NCI-H446 (cell line): Measurements from ENCODE around the gene SRGAP1.

Experiments
- DNase-seq, 2 experiments: peaks; one replicate each; lab custom pipeline; 2025; lab: John Stamatoyannopoulos, UW

SRGAP1 gene

DNA sequence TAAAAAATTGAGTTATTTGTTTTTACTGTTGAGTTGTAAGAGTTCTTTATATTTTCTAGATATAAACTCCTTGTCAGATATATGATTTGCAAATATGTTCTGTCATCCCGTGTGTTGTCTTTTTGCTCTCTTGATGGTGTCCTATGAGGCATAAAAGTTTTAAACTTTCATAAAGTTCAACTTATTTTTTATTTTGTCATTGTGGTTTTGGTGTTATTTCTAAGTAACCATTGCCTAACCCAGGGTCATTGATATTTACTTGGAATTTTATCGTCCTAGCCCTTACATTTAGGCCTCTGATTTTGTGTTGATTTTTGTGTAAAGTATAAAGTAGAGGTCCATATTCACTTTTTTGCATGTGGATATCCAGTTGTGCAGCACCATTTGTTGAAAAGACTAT lies 63.1 kb downstream of the SRGAP1 start:
- DNase-seq = no peak

DNA sequence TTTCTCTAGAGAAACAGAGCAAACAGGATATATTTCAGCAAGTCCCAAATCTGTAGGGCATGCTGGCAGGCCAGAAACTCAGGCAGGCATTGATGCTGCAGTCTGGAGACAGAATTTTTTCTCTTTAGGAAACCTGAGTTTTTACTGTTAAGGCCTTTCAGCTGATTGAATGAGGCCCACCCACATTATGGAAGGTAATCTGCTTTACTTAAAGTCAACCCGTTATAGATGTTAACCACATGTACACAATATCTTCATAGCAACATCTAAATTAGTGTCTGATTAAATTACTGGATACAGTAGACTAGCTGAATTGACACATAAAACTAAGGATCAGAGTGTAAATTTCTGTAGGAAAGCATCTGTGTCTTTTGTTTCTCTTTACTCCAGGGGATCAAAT lies 65.2 kb downstream of the SRGAP1 start:
- no peak for DNase-seq

DNA sequence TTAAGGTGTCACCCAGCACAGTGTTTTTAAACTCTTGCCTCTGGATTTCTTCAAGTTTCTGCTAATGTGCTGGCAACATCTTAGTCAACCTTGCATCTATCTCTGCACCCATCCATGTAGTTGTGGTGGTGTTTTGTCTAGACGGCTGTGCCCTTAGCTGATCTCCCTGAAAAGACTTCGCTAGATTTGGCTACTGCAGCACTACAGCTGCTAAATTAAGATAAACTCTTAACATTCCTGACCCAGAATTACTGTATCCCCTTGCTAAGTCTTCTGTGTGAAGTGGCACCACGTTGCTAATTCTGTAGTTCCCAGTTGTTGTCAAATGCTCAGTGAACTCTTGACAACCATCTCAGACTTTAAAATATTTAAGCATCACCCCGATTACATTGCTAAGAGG lies 66.8 kb downstream of the SRGAP1 start:
- no peak for DNase-seq

DNA sequence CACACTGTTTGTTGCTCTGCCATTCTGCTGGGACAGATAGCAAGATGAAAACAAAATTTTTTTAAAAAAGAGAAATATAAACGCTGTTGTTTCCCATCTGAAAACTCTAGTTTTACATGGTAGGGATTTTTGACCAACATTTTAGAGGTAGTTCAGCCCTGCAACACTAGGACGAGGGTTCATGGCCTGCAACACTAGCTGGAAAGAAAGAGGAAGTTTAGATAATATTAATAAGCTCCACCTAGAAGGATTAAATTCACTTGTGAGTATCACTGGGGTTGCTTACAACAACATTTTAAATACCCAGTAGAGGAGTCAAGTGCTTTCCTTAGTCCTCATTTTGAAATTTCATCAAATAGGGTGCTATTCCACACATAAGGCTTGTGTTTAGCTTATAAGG lies 68.2 kb downstream of the SRGAP1 start:
- no peak for DNase-seq

DNA sequence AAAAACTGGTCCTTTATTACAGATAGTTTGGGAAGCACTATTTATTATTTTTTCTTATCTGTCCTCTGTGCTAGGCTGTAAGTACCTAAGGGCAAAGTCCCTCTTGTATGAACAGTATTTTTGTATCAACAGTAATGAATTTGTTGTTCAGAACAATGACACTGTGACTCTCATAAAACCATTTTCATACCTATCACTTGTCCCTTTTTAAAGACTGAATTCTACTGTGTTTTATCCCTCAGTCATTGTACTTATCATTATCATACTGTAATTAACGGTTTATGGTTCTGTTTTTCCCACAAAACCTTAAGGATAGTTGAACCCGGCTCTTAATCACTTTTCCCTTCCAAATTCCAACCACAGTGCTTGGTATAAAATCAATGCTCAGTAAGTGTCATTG lies 69.4 kb downstream of the SRGAP1 start:
- DNase-seq = no peak

DNA sequence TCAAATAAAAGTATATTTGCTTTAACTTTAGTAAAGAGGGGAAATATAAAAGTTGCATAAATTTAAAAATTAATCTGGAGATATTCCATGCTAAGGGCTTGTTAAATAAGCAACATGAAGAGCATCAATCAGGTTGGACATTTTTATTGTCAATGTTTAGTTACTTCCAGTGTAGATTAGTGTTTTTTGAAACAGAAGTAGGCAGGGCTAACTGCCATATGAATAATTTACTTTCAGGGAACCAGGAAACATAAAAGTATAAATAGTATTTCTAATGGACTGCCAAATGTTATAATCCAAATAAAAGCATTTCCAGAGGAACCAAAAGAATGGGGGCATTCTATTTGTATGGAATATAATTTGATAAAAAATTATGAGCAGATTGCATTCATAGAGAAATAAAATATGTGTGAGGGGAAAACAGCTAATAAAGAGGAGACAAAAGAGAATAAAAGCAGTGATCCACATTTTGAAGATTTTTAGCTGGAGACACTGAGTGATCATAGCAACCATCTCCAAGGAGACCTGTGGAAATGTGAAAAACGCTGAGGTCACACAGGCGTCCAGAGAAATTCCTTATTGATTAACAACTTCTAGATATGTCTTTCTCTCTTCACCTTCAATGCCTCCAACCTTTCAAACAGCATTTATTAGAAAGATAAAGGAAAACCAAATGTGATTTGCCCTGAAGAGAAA lies 70.8 kb downstream of the SRGAP1 start:
- peak in 1 of 2 experiments; percentile 15 for DNase-seq

DNA sequence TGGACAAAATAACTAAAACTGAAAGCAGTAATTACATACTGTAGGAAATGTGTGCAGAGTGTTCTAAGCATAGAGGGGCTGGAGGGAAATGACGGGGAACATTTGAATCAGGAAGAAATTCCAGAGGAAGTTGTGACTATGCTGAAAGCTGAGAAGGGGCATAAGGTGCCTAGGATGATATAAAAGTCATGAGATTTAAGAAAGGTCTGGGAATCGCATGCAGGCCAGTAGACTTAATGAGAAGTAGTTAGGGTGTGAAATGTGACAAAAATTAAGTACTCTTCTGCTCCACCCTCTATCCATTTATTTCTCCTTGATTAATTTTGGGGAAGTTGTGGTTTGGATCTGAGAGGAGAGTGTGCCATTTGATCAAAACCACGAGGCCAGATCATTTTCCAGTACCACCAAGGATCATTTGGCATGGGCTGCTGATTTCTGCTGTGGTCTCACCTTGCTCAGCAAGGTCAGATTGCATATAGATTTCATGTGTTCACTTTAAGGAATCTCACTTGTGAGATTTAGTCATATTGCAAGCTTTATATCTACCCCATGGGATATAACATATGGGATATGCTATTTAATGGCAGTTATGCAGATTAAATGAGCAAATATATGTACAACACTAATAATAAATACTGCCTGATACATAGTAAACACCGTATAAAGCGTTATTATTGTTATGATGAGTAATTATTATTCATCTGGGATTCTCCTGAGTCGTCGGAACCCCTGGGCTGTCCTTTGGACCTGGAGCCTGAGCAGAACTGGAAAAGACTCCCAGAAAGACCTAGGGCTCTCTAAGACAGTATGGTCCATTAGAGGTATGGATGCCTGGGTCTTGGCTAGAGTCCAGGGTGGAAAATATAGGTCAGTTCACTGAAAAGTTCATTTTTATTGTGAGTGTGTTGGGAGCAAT lies 72.3 kb downstream of the SRGAP1 start:
- DNase-seq = no peak

DNA sequence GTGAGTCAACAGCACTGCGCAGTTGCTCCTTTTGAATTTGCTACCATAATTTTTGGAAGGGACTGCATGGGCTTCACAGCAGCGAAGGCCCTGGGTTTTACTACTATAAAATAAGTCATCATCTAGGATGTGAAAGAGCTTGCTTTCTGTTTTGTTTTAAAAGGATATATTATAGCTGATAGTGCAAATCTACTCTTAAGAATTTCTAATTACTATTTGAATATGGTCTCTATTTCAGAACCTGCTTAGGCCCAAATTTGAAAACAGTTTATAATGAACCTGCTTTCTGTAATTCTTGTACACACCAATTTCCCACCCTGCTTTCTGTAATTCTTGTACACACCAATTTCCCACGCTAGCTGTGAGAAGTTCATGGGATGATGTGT lies 73.0 kb downstream of the SRGAP1 start:
- DNase-seq = no peak

DNA sequence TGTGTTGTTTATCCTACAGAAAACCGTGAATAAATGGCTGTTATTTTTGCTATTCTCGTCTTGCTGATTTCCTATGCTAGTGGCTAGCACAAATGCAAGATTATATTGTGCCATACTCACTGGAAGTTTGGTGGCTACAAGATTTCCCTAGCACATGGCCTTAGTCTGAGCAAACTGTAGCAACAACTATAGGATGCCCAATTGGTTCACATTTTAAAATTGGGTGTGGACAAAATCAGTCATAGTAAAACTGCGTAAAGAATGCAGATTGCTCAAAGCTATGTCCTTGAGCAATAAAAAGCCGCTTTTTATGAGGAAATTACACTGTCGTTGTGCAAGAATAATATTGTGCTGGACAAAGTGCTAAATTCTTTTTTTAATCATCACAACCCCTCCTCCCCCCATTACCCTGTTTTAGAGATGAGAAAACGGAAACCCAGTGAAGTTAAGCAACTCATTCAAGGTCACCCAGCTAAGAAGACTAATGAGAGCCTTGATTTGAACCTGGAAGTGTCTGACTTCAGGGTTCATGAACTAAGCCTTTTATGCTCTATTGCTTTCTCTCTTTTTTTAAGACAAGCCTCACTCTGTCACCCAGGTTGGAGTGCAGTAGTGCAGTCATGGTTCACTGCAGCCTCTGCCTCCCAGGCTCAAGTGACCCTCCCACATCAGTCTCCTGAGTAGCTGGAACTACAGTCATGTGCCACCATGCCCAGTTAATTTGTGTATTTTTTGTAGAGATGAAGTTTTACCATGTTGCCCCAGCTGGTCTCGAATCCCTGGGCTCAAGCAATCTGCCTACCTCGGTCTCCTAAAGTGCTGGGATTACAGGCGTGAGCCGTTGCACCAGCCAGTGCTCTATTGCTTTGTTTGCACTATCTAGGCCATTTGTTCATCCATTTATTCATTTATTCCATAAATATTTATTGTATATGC lies 73.6 kb downstream of the SRGAP1 start:
- no peak for DNase-seq

DNA sequence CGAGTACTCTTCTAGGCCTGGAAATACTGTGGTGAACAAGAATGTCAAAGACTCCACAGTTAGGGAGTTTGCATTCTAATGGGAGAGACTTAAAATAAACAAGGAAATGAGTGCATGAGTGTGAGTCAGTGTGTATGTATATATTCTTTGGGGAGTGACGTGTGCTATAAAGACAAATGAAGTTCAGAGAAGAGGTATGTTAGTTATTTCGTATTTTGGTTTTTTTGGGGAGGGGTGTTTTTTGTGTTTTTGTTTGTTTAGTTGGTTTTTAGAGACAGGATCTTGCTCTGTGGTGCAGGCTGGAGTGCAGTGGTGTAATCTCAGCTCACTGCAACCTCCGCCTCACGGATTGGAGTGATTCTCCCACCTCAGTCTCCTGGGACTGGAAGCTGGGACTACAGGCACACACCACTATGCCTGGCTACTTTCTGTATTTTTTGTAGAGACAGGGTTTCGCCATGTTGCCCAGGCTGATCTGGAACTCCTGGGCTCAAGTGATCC lies 74.3 kb downstream of the SRGAP1 start:
- no peak for DNase-seq

DNA sequence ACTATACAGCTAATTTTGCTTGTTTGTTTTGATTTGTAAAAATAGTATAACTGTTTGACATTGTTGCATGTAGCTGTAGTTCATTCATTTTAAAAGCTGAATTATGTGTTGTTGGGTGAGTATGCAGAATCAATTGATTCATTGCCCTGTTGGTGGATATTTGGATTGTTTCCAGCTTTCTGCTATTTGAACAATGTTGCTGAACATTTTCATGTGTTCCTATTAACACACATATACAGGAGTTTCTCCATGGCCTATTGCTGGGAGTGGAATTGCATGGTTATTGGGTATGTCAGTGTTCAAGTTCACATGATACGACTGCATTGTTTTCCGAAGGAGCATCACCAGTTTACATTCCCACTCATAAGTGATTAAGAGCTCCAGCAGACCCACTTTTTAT lies 75.3 kb downstream of the SRGAP1 start:
- peak in 1 of 2 experiments; percentile 16 for DNase-seq

DNA sequence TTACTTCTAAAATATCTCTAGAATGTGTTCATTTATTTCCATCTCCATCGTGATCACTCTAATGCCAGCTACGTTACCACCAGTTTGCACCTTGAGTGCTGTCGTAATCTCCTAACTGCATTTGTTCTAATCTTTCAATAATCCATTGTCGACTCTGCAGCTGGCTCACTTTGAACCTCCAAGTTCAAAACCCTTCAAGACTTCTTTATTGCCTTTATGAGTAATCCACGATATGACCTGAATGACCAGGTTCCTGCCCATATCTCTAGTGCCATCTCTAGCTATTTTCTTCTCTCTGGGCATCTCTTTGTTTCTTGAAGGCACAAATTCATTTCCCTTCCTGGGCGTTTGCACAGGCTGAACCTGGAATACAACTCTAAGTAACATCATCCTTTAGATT lies 76.7 kb downstream of the SRGAP1 start:
- DNase-seq = no peak

DNA sequence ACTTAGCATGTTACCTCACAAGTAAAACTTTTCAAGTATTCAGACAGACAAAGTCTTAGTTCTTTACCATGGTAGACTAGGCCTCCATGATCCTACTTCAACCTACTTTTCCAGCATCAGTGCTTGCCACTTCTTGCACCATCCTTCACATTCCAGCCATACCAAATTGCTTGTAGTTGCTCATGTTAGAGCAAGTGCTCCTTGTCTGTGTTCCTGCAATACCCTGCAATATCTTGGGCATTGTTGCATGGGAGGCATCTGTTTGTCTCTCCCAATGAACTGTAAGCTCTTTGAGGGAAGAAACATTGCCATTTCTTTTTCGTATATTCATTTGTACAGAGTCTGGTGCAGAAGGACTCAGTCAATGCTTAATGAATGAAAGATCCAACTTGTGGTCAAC lies 78.0 kb downstream of the SRGAP1 start:
- no peak for DNase-seq

DNA sequence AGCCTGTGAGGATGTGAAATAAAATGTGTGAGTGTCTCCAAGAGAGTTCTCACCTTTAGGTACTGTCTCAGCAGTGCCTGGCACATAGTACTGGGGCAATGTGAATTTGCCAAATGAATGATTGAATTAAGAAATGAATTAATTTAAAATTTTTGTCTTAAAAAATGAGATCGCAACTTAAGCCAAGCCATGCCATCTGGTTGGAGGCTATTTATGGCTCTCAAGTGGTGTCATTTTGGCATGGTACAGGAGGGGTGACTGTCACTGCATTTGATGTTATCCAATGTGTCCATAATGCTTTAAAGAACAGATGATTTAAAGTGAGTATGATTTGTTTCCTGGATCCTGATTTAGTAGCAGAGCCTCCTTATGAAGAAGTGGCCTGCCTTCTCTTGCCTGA lies 80.3 kb downstream of the SRGAP1 start:
- peak in 1 of 2 experiments; percentile 17 for DNase-seq

DNA sequence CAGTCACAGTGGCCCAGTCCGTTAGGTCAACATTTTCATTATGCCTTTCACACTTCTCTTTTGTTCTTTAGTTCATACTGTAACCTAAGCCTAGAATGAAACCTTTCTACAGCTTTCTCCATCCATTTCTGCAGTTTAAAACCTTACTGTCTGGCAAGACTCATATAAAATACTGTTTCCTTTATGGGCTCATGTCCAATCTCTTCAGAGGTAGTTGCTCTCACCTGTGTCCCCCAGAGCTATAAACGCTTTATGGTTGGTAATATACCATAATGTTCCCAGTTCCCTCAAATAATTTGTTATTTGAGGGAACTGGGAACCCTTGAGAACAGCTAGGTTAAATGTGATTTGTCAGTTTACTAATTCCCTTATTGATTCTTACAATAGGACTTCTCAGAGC lies 83.0 kb downstream of the SRGAP1 start:
- DNase-seq = no peak

DNA sequence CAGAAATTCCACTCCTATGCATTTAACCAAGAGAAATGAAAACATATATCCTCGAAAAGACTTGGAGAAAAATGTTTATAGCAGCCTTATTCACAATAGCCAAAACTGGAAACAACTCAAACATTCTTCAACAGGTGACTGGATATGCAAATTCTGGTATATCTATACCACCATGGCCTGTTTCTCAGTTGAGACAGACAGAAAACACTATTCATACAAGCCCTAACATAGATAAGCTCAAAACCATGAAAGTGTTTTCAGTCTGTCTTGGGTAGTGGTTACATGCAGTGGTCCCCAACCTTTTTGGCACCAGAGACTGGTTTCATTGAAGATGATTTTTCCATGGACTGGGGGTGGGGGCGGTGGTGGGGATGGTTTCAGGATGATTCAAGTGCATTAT lies 83.8 kb downstream of the SRGAP1 start:
- DNase-seq = no peak

DNA sequence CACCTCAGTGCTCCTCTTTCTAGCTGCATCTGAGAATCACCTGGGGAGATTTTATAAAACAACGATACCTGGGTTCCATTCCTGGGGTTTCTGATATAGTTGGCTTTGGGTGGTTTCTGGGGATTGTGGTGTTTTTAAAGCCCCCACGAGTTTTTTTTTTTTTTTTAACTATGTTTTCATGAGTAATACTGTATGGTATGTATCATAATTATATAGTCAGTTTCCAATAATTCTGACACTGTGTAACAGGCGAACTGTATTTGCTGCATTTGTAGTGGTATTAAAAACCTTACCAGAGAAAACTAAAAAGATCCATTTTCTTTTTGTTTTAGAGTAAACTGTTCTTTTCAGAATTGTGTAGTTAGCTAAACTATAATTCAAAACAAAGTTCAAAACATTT lies 84.9 kb downstream of the SRGAP1 start:
- DNase-seq = no peak

DNA sequence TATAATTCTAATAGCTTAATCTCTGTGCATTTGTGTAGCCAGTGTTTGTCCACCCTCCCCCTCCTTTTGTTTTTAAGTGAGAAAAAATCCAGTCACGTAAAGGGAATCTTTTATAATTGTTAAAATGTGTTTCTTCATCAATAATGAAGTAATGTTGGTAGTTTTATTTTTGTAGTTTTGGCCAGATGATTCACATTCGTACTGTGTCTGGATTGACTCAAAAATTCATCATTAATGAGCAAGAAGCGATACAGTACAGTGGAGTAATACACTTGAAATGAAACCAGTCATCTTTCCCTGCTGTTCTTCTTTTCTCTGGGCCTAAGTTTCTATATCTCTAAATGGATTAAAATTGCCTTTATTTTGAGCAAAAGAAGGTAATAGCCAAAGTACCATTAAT lies 86.5 kb downstream of the SRGAP1 start:
- no peak for DNase-seq

DNA sequence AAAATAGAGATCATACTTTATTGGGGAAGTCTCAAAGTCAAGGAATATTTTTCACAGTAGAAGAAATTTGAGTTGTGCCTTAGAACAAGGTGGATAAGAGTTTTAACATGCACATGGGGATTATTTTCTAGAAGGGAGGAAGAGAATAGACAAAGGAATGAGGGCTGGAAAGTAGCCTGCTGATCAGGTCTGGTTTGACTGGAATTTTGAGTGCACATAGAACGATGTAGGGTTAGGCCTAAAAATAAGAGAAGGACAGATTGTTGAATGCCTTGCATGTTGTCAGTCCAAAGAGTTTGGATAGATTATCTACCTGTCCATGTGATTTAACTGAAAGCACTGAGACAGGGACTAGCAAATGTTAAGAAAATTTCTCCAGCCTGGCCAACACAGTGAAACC lies 87.2 kb downstream of the SRGAP1 start:
- DNase-seq = no peak

DNA sequence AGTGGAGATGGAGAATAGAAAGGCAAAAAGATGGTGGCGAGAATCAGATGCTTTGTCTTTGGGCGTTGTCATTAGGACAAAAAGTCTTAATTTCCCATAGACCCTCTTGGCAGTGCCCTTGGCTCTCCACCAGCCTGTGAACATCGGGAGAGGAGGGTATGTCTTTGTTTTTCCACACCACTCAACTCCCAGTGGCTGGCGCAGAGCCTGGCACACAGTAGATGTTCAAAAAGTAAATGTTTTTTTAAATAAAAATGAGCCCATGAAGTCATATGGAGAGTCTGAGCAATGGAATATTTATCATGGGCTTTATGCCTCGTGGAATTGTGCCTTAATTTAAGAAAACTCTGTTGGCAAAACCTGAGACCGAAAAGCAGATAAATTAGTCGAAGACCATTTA lies 90.4 kb downstream of the SRGAP1 start:
- peak; percentile 65 to 83 for DNase-seq

DNA sequence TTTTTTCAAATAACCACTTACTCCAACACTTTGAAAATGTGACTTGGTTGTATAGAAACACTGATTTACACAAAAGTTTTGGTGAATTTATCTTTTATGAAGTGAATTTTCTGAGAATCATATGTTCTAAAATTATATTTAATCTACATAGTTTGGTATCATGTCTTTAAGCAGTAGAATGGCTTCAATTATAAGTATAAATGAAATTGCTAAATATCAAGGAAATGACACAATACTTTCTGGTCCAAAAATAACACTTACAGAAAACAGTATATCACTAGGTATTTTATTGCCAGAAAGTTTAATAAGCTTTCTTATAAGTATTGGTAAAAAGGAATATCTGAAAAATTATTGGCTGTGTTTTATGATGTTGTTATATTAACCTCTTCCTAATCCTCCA lies 90.9 kb downstream of the SRGAP1 start:
- DNase-seq = no peak
